Measurements from ENCODE around the gene VPS52.
A peak's percentile ranks its signal among the peaks of the same experiment; 100 is the strongest.

The VPS52 gene

DNA sequence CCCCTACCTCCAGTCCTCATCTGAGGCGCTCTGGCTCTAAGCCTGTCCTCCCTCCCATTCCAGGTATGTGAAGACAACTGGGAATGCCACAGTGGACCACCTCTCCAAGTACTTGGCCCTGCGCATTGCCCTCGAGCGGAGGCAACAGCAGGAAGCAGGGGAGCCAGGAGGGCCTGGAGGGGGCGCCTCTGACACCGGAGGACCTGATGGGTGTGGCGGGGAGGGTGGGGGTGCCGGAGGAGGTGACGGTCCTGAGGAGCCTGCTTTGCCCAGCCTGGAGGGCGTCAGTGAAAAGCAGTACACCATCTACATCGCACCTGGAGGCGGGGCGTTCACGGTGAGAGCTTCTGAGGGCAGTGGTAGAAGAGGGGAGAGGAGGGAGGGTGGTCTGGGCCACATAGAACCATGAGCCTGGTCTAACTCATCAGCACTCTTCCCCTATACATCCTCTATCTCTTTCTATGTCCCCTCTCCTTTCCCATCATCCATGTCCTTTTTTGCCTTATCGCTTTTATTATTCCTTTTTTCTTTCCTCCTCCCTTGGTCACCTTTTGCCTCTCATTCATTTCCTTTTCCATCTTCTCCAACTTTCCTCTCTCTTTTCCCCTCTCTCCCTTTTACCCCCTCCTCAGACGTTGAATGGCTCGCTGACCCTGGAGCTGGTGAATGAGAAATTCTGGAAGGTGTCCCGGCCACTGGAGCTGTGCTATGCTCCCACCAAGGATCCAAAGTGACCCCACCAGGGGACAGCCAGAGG lies 59.8 kb downstream of the VPS52 start:
- DNase-seq (ENCODE audit: low read depth in 2 of 2, low spot score in 1 of 2) = no peak

DNA sequence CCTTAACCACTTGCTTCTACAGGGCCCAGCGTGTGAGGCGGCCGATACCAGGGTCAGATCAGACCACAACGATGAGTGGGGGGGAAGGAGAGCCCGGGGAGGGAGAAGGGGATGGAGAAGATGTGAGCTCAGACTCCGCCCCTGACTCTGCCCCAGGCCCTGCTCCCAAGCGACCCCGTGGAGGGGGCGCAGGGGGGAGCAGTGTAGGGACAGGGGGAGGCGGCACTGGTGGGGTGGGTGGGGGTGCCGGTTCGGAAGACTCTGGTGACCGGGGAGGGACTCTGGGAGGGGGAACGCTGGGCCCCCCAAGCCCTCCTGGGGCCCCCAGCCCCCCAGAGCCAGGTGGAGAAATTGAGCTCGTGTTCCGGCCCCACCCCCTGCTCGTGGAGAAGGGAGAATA lies 60.5 kb downstream of the VPS52 start:
- DNase-seq (ENCODE audit: low read depth in 2 of 2, low spot score in 1 of 2) = no peak

DNA sequence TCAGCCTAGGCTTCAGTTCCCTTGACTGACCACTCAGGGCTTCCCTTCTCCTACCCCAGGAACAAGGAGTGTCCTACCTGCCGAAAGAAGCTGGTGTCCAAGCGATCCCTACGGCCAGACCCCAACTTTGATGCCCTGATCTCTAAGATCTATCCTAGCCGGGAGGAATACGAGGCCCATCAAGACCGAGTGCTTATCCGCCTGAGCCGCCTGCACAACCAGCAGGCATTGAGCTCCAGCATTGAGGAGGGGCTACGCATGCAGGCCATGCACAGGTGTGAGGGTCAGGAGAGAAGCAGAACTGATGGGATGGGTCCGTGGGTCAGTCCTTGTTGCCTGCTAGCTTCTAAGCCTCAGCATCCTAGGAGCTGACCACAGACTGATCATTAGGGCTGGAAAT lies 61.8 kb downstream of the VPS52 start:
- no peak for DNase-seq (ENCODE audit: low read depth in 2 of 2, low spot score in 1 of 2)

DNA sequence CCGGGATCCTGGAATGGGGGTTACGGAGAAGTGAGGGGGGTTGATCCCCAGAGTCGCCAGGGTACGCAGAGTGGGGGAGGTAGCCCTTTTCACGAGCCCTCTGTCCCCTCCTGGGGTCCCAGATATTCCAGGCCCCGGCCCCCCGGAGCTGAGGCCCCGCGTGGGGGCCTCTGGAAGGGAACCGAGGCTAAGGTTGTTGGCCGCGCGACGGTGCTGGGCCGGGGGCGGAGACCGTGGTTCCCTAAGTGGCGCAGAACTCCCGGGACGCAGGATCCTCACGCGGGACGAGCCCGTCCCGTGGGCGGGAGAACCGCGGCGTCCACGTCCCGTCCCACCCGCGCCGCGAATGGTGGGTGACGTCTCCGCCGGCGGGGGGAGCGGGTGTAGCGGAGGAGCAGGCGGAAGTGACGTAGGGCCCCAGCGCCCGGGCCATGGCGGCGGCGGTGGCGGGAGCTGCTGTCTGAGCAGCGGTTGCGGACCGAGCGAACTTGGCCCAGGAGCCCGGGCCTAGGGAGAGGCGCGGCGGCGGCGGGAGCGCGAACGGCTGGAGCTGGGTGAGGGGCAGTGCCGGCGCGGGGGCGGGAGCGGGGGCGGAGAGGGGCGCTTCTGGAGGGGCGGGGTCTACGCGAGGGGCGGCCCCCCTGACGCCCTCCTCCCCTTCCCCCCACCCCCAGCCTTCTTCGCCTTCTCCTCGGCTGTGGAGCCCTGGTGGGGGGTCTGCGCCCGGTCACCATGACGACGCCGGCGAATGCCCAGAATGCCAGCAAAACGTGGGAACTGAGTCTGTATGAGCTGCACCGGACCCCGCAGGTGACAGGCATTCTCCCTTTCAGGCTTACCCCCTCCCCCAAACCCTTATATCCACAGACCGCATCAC lies 63.3 kb downstream of the VPS52 start, which contains the start of gene RING1:
Gene RING1, plus strand, starts transcription at position 410 of the 877 bp plus-strand sequence. Its CDS starts 323 bp downstream, at position 733.
- peak; percentile 71 for DNase-seq (ENCODE audit: low read depth in 2 of 2, low spot score in 1 of 2)

DNA sequence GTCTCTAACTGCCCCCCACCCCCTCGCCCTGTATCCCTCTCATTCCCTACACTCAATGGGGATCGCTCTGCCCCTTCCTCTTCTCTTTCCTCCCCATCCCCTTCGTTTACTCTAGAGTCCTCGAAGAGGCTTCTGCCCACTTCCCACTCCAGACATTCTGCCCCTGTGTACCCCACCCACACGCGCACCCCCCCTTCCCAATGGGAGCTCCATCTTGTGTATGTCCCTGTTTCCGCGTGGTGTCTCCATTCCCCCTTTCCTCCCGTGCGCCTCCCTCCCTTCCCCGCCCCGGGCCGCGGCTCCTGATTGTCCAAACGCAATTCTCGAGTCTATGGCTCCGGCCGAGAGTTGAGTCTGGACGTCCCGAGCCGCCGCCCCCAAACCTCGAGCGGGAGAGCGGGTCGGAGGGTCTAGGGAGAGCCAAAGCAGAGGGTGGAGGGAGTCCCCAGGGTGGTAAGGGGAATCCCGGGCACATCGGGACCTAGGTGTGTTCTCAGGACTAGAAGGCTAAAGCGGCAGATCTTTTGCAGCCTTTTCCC lies 64.1 kb downstream of the VPS52 start:
- DNase-seq (ENCODE audit: low read depth in 2 of 2, low spot score in 1 of 2) = no peak

DNA sequence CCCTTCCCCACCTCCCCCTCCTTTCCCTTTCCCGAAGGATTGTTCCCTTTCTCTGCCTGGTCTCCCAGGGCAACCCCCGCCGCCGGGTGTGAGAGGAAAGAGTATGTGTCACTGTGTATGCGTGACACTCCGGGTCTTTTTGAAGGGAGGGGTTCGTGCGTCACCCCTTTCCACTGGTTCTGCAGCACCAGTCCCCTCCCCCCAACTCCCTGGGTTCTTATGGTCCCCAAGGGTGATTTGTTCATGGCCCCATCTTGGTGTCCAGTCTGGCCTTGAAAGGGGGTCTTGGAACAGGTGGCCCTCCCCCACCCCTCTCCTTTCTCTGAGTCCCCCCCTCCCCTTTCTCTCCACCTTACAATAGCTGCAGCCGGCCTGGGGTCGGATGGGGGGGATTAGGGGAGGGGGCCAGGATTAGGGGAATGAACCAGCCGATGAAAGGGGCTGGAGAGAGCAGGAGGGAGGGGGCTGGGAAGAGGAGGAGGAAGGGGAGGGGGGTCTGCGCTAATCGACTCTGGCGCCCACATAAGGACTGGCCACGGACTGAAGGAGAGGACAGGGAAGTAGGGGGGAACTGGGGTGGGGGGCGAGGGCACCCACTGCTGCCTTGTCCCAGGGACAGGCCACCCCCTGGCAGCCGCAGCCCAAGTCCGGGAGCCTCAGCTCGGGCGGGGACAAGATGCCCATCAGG lies 64.7 kb downstream of the VPS52 start:
- DNase-seq (ENCODE audit: low read depth in 2 of 2, low spot score in 1 of 2) = no peak

DNA sequence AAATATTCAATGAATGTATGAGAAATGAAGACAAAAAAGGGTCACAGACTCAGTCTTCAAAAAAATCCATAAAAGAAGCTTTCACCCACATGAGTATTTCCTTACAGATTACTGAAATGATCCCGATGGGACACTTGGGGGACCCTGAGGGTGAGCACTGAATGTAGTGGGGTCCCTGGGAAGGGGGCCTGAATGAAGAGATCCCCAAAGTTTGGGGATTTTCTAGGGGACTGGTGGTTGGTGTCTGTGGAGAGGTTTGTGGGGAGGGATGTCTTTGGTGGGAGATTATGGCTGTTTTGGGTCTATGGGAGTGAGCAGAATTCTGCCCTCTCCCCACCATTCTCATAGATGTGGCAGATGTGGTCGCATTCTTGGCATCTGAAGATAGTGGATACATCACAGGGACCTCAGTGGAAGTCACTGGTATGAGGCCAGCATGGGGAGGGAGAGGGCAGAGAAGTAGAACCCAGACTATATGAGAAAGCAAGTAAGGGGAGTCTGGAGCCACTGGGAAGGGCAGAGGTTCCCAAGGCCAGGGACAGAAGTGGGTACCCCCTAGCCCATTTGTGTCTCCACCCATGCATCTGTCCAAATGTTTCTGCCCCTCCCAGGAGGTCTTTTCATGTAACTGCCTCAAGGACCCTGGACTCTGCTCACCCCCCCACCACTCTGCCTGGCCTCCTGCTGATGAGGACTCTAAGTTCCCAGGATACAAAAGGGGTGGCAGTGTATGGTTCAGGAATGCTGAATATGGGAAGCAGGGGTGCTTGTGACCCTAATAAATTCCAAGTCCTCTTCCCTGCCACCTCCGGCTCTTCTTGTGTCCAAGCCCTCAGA lies 65.4 kb downstream of the VPS52 start:
- DNase-seq (ENCODE audit: low read depth in 2 of 2, low spot score in 1 of 2) = no peak

DNA sequence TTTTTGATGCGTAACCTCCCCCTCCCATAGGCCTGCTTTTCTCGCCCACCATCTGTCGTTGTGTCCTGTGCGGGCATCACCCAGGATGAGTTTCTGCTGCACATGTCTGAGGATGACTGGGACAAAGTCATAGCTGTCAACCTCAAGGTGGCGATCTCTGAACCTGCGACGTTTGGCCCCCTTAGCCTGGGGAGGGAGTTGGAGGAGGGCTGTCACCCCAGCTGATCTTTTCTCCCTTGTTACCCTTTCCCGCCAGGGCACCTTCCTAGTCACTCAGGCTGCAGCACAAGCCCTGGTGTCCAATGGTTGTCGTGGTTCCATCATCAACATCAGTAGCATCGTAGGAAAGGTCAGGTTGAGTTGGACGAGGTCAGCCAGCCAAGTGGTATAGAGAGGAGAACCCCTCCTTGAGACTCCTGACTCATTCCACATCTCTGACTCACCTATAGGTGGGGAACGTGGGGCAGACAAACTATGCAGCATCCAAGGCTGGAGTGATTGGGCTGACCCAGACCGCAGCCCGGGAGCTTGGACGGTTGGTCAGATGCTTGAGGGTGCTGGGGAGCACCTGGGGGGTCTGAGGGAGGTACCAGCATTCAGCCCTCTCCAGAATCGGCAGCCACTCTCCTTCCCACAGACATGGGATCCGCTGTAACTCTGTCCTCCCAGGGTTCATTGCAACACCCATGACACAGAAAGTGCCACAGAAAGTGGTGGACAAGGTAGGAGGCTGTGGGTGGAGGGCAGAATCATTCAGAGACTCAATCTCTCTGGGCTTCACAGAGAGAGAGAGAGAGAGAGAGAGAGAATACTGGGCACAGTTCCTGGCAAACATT lies 66.3 kb downstream of the VPS52 start:
- DNase-seq (ENCODE audit: low read depth in 2 of 2, low spot score in 1 of 2) = no peak

DNA sequence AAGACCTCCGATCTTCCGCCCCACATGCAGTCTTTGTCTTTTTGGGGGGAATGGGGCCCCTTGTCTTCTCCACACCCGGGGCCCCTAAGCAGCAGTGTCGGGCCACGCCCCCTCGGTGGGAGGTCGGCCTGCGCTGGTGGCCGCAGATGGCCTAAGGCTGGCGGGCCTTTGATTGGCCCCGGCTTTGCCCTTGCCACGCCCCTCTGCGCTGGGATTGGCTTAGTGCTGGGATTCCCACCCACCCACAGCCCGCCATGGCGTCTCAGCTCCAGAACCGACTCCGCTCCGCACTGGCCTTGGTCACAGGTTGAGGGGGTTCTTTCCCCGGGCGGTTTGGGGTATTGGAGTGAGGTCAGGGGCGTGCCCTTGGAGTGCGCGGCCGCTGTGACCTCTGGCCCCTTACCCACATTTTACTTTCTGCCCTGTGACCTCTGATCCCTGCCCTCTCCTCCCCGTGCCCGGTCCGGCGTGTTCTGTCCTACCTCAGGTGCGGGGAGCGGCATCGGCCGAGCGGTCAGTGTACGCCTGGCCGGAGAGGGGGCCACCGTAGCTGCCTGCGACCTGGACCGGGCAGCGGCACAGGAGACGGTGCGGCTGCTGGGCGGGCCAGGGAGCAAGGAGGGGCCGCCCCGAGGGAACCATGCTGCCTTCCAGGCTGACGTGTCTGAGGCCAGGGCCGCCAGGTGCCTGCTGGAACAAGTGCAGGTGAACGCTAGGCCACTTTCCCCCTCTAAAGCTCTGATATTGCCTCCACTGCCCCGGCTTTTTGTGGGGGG lies 67.1 kb downstream of the VPS52 start, which contains the start of gene HSD17B8:
Gene HSD17B8, plus strand, starts transcription at position 241 of the 776 bp plus-strand sequence. Its CDS starts 14 bp downstream, at position 255.
- DNase-seq (ENCODE audit: low read depth in 2 of 2, low spot score in 1 of 2) = peak; percentile 79 to 89

DNA sequence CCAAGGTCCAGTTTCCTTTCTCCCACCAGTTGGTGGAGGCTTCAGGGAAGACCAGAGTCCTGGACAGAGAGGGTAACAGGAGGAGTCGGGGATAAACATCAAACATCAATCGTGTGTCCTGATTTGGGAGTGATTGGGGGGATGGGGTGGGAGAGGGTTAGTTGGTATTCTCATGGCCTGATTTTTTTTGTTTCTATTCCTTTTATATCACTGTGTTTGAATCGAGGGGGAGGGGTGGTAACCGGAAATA lies 67.6 kb downstream of the VPS52 start:
- DNase-seq (ENCODE audit: low read depth in 2 of 2, low spot score in 1 of 2) = no peak

DNA sequence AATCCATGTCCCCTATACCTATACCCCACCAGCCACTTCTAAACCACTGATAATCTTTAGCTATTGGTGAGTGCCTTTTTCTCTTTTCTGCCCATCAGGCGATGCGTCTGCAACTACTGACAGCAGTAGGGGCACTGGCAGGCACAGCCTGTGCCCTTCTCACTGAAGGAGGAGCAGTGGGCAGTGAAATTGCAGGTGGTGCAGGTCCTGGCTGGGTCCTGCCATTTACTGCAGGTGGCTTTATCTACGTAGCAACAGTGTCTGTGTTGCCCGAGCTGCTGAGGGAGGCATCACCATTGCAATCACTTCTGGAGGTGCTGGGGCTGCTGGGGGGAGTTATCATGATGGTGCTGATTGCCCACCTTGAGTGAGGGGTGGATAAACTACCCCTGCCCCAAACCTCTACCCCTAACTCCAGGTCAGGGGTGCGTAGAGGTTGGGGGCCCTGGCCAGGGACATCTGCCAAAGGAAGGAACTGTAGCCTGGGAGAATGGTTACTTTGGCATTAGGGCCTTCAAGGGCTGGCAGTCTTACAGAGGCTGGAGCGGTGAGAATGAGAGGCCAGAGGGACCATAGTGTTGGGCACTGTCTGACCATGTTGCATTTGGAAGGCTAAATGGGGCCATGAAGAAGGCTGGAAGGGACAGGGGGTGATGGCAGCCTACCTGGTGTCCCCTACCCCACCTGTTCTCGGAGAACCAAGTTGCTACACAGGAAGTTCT lies 68.1 kb downstream of the VPS52 start:
- no peak for DNase-seq (ENCODE audit: low read depth in 2 of 2, low spot score in 1 of 2)

DNA sequence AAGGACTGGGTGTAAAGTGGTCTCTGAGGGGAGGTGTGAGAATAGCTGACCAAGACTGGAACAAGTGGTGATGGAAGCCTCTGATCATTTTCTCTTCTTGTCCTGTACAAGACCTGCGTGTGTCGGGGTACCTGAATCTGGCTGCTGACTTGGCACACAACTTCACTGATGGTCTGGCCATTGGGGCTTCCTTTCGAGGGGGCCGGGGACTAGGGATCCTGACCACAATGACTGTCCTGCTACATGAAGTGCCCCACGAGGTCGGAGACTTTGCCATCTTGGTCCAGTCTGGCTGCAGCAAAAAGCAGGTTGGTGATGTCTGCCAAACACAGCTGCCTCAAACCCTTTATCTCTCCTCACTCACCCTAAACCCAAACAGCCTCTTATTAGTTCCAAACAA lies 68.9 kb downstream of the VPS52 start:
- no peak for DNase-seq (ENCODE audit: low read depth in 2 of 2, low spot score in 1 of 2)

DNA sequence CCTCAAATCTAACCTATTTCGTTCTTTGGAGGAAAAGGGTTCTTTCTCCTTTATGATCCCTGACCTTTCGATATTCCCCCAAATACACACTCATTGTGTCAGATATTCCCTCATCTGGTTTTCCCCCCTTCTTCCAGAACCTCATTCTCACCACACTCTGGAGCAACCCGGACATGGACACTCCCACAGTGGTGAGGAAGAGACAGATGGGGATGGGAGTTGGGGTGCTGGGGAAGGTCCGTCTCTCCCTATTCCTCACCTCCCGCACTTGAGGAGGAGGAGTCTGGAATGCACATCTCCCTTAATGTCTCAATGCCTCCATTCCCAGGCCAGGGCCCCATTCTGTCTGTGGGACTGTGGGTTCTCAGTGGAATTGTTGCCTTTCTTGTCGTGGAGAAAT lies 69.7 kb downstream of the VPS52 start:
- no peak for DNase-seq (ENCODE audit: low read depth in 2 of 2, low spot score in 1 of 2)

DNA sequence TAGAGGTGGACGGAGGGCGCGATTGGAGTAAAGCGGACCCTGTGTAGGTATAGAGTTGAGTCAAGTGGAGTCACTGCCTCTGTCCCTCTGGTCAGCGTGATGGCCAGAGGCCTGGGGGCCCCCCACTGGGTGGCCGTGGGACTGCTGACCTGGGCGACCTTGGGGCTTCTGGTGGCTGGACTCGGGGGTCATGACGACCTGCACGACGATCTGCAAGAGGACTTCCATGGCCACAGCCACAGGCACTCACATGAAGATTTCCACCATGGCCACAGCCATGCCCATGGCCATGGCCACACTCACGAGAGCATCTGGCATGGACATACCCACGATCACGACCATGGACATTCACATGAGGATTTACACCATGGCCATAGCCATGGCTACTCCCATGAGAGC lies 70.5 kb downstream of the VPS52 start:
- no peak for DNase-seq (ENCODE audit: low read depth in 2 of 2, low spot score in 1 of 2)

Measured in stimulated activated CD8-positive, alpha-beta memory T cell treated with anti-CD3 and anti-CD28 coated beads, Interleukin-4, amount 100 ng/mL, for 1 hour (primary cell).